GM21381 (cell line): ENCODE results near the gene SUSD3.

Experiments used
- ATAC-seq: cut with Tn5 transposase; IDR thresholded peaks from one replicate; pipeline ENCODE4 v1.9.1; 2021; ENCODE audit warnings: mild to moderate bottlenecking, moderate library complexity; ENCODE audit not compliant: unreplicated experiment

The SUSD3 gene

GRCh38 chr9:93121316-93122241, 63.1 kb downstream of the SUSD3 start:
- no peak for ATAC-seq

- ATAC-seq: no peak
Observed at GRCh38 chr9:93122721-93123221, 64.3 kb downstream of the SUSD3 start.

GRCh38 chr9:93123561-93124283, 65.2 kb downstream of the SUSD3 start:
- no peak for ATAC-seq

GRCh38 chr9:93124793-93125192, 66.3 kb downstream of the SUSD3 start:
- no peak for ATAC-seq

- ATAC-seq: no peak
Observed at GRCh38 chr9:93125331-93125894, 66.9 kb downstream of the SUSD3 start.

- no peak for ATAC-seq
Observed at GRCh38 chr9:93126151-93126781, 67.8 kb downstream of the SUSD3 start.

GRCh38 chr9:93126825-93127368, 68.4 kb downstream of the SUSD3 start:
- no peak for ATAC-seq

- no peak for ATAC-seq
Observed at GRCh38 chr9:93127395-93127911, 69.0 kb downstream of the SUSD3 start.

- ATAC-seq: no peak
Observed at GRCh38 chr9:93128011-93128714, 69.7 kb downstream of the SUSD3 start.

- no peak for ATAC-seq
Observed at GRCh38 chr9:93128715-93129224, 70.3 kb downstream of the SUSD3 start.

GRCh38 chr9:93129286-93129685, 70.8 kb downstream of the SUSD3 start:
- no peak for ATAC-seq

- no peak for ATAC-seq
Observed at GRCh38 chr9:93129691-93130500, 71.4 kb downstream of the SUSD3 start.

GRCh38 chr9:93130861-93131481, 72.5 kb downstream of the SUSD3 start:
- no peak for ATAC-seq

GRCh38 chr9:93131599-93132286, 73.2 kb downstream of the SUSD3 start:
- ATAC-seq: no peak

GRCh38 chr9:93132287-93132927, 73.9 kb downstream of the SUSD3 start:
- no peak for ATAC-seq

- ATAC-seq: no peak
Observed at GRCh38 chr9:93132946-93133680, 74.6 kb downstream of the SUSD3 start.

GRCh38 chr9:93133681-93134014, 75.1 kb downstream of the SUSD3 start:
- ATAC-seq: peak; percentile 32
